IPS-NIHi7 (cell line): ENCODE results near the gene VSIG10L.

Experiments used
- DNase-seq: peaks from one replicate; pipeline ENCODE4 v3.0.0; 2012; ENCODE audit warnings: mixed read lengths; ENCODE audit errors: extremely low spot score

Gene VSIG10L

DNA sequence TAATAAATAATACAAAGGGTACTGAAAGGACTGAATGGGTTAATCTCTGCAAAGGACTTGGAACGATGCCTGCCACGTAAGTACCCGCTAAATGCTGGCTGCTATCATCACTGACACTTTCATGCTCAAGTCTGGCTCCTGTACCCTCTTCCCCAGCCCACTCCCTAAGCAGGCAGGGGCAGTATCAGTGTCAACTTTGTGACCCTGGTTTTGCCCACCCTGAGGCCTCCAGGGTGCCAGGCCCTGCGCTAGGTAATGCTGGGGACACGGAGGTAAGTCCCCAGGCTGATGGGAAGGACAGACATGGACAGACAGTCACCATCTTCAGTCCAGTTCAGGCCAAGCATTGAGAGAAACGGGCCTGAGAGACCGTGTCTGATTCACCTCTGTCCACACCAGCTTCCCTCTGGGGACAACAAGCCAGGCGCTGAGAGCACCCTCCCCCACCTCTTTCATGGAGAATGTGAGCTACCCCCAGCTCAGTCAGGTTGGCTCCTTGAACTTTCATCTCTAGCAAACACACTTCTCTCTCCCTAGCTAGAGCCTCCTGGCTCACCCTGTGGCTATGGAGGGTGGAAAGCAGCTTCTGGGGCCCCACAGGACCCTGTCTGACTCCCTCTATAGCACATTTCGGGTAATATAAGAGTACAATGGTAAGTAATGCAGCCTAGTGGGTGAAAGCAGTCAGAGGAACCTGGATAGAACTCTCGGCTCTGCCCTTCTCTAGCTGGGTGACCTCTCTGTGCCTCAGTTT is 23.4 kb upstream of the VSIG10L start:
- DNase-seq, result no peak

GRCh38 chr19:51364200-51365106 is 22.5 kb upstream of the VSIG10L start:
- no peak for DNase-seq

GRCh38 chr19:51361239-51361638 is 19.3 kb upstream of the VSIG10L start:
- no peak for DNase-seq

- DNase-seq, result no peak
Observed at GRCh38 chr19:51359294-51359693, 17.4 kb upstream of the VSIG10L start.

DNA sequence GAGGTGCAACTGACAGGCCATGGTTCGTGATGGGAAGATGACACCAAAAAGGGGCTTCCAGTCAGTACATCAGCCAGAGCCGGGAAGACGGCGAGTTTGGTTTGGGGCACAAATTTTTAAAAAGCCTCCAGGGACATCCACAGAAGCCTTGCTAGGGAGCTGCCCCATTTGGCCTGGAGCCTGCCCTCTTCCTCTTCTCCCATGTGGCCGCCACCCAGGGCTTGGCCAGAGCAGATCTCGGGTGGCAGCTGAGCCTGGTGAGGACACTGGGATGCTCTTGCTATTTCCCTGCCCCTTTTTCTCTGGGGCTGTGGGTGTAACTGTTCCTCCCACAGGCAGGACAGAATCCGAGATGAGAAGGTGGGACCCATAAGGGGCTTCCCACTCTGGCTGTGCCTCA is 16.0 kb upstream of the VSIG10L start:
- DNase-seq, result no peak

- no peak for DNase-seq
Observed at GRCh38 chr19:51356159-51356801, 14.3 kb upstream of the VSIG10L start.

- DNase-seq, result peak; percentile 58
Observed at GRCh38 chr19:51354742-51355148, 12.8 kb upstream of the VSIG10L start.

DNA sequence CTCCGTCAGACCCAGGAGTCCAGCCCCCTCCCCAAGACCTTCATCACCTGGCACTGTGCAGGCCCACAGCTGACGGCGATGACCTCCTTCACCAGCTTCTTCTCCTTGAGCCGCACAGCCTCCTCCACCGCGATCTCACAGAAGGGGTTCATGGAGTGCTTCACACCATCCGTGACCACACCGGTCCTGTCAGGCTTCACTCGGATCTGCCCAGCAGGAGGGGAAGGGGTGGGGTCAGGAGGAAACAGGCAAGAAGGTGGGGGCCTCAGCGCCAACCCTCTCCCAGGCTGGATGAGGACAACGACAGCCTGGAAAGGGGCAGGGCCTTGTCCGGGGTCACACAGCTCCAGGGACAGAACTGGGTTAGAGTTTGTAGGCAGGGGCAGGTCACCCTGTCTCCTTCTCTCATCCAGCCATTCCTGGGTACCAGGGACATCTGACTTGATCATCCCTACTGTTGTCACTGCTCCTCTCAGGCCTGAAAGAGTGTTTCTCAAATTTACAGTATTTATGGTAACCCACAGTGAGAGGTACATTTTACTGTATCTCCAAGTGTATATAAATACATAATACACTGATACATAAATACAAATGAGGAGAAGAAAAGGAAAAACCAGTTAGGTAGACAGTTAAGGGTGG is 12.3 kb upstream of the VSIG10L start:
- DNase-seq, result no peak

DNA sequence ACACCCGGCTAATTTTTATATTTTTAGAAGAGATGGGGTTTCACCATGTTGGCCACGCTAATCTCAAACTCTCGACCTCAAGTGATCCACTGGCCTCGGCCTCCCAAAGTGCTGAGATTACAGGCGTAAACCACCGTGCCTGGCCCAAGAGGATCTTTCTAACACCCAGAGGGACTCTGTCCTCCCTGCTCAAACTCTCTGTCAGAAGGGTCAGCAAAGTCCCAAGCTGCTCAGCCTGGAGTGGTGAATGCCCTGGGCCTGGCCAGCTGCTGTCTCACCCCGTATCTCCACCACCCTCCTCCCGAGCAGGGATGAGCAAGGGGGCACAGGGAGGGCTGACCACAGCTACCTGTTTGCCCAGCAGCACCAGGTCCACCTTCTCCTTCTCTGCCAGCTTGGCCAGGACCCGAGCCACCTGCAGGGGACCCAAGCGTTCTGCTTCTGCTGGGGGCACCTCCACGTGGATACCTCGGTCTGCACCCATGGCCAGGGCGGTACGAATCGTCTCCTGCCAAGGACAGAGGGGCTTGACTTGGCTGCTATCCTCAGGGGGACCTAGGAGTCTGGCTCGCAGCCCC is 10.9 kb upstream of the VSIG10L start:
- no peak for DNase-seq

- DNase-seq, result no peak
Observed at GRCh38 chr19:51351266-51351990, 9.5 kb upstream of the VSIG10L start.

DNA sequence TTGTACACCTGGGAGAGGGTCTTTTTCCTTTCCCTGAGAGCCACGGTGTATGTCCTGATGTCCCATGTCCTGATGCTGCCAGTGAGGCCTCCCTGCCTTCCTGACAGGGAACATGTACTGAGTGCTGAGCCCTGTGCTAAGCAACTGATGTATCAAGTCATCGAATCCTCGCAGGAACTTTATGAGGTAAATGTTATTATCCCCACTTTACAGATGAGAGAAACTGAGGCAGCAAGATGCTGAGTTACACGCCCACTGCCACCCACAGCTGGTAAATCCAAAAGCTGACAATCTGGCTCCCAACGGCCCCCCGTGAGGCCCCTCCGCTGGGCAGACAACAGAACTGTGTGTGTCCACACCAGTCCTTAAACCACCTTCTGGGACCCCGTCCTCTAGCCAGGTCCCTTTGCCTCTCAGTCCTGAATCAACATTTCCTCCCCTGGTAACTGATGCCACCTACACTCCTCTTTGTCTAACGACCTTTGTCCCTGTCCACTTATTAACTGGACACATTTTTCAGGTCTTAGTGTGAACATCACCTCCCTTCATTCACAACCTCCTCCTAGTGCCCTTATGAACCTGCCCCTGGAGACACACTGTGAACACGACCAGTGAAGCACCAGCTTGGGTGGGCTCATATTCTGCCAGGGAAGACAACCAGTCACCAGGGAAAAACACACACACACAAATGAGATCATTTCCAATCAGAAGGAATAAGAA is 5.4 kb upstream of the VSIG10L start:
- no peak for DNase-seq

DNA sequence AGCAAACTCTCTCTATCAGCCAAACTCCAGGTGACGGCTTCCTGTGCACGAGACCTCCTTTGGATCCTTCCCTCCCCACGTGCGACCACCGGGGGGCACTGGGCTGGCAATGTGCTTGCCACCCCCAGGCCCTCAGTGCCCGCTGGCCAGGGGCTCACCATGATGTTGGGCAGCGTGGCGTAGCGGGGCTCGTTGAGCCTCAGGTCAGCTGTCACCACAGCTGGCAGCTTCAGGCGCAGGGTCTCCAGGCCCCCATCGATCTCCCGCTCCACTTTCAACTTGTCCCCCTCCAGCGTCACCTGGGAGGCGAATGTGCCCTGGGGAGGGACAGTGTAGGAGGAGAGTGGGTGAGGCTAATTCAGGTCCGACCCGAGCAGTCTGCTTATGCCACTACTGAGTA is 4.8 kb upstream of the VSIG10L start:
- DNase-seq, result no peak

DNA sequence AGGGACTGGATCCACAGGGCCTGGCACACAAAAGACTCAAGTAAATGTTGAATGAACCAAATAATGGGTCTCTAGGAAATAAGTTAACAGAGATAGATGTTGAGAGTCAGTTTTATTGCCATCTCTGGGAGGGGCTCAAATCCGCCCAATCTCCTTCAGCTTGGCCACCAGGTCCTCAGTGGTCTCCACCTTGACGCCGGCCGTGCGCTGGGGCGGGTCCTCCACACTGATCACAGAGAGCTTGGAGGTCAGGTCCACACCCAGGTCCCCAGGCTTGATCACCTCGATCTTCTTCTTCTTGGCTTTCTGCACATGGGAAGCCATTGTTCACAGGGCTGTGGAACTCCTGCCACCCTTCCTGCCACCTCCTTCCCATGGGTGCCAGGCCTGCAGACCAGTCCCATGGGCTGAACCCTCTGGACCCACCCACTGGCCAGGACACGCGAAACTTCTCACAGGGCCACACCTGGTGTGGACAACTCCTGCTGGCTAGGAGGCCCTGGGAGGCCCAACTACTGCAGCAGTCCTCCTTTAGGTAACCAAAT is 3.2 kb upstream of the VSIG10L start:
- no peak for DNase-seq

- no peak for DNase-seq
Observed at GRCh38 chr19:51342631-51343569, 961 bp upstream of the VSIG10L start.

- DNase-seq, result no peak
Observed at GRCh38 chr19:51341066-51341465, 873 bp downstream of the VSIG10L start.

DNA sequence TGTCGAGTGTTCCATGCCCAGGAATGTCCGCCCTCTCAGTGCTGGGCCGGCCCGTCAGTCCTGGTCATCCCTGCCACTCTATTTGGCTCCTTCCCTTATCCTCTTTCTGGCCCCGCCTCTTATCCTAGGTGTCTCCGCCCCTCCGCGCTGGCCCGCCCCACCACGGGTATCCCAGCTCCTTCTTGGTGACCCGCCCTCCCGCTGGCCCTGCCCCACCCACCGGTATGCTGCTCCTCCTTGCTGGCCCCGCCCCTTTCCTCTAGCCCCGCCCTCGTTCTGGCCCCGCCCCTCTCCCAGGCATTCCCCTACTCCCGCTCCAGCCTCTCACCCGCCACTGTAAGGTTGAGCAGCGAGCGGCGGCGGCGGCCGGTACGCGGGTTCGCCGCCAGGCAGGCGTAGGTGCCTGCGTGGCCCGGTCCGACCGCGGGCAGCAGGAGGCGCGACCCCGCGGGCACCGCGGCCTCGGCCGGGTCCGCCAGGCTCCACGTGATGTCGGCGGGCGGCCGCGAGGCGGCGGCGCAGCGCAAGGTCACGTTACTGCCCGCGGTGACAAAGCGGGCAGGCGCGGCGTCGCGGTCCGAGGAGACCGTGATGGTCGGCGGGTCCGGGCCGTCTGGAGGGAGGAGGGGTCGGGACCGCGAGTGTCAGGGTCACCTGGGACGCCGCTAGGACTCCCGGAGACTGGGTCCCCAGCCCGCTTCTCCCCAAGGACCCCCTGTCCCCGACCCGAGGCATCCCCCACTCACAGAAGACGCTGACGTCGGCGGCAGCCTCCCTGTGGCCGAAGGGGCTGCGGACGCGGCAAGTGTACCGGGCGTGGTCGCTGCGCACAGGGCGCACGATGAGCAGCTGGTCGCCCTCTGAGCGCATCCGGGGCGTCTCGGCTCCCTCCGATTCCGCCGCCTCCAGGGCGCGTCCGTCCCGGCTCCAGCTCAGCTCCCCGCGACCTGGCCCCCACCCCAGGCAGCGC is 2.0 kb downstream of the VSIG10L start:
- peak; percentile 98 for DNase-seq

DNA sequence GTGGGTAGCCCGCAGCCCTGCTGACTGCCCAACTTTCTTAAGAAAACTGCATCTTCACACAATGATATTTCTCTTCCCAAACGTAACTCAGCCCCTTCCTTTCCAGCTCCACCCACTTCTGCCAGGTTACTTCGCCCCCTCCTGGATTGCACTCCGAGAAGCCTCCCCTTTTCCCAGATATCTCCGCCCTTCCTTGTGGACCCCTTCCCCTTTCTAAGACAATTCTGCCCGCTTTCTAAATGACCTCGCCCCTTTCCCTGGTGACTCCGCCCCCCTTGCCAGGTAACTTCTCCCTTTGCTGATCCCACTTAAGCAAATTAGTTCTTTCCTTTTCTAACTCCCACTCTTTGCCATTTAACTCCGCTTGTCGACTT is 2.6 kb downstream of the VSIG10L start:
- peak; percentile 78 for DNase-seq
